HG03095 (cell line): Measurements from ENCODE around the gene MGST3.
"Not testable (repeated sequence)": the region's sequence is repeated elsewhere in the genome, so short reads cannot be mapped to it uniquely, and the experiment has no call there.

Source experiments
- ATAC-seq: cut with Tn5 transposase; IDR thresholded peaks from one replicate; pipeline ENCODE4 v1.9.1; 2021; ENCODE audit warnings: moderate library complexity; ENCODE audit not compliant: unreplicated experiment

The MGST3 gene

DNA sequence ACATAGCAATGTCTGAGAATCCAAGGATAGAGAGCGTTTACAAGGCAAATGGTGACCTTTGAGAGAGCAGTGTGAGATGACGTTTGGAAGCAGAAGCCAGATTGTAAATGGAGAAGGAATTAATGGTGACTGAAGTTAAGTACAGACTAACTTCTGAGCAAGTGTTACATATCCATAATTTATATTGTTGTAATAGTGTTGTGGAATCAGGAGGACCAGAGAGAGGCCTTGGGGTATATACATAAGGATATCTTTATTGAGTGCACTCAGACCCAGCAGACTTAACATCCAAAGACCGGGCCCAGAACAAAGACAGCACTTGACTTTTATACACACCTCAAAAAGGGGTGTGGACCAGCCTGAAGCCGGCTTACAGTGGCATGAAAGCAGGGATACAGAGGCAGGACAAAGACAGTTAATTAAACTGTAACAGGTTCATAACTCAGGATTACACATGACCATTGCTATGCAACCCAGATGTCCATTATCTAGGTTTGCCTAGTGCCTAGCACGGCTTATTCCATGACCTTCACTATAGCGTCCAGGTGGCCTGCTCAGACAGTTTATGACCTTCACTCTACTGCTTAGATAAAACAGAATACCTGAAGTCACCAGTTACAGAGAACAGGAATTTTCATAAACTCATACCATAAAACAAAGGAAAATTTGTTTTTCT, 2.7 kb upstream of the MGST3 start:
- ATAC-seq: no peak

DNA sequence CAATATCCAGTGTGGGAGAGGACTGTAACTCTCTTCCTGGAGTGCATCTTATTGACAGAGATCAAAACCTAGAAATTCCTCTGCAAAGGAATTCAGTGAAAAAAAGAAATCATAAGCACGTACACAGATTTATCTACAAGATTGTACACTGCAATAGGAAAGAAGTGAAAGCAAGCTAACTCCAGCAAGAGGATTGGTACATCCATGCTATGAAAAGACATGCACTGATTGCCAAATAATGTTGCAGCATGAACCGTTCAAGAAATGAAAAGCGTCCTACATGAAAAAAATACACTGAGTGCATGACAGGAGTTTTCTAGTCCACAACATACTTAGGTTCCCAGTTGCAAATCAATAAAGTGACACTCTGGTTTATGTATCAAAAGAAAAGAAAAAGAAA, 1.9 kb upstream of the MGST3 start:
- ATAC-seq: no peak

DNA sequence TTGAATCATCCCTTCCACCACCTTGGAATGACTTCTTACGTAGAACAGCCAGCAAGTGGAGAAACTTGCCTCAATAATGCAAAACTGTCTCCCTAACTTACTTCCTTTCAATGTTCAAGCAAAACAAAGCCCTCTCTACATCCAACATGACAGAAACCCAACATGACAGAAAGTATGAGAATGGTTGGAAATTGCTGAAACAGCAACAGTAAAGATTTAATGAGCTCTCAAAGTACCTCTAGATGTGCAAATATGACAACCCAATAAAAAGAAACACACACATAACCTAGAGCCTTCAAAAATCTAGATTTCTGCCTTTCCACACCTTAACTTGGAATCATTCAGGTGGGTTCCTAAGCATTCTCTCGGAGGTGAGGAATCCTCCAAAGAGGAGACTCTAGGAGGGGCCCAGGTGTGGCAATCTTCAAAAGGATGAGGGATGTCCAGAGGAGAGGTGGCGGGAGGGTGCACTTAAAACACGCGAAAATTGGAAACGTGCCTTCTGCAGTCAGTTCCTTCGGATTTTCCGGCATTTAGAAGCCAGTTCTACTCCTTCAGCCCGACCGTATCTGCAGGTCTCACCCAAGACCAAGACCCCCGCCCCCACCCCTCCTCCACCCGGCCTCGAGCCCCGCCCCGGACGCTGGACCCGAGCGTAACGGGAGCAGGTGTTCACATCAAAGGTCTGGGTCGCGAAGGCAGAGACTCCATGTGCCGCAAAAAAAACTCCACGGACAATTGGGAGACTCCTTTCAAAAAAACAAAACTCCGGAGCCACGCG, 996 bp upstream of the MGST3 start:
- ATAC-seq: no peak

DNA sequence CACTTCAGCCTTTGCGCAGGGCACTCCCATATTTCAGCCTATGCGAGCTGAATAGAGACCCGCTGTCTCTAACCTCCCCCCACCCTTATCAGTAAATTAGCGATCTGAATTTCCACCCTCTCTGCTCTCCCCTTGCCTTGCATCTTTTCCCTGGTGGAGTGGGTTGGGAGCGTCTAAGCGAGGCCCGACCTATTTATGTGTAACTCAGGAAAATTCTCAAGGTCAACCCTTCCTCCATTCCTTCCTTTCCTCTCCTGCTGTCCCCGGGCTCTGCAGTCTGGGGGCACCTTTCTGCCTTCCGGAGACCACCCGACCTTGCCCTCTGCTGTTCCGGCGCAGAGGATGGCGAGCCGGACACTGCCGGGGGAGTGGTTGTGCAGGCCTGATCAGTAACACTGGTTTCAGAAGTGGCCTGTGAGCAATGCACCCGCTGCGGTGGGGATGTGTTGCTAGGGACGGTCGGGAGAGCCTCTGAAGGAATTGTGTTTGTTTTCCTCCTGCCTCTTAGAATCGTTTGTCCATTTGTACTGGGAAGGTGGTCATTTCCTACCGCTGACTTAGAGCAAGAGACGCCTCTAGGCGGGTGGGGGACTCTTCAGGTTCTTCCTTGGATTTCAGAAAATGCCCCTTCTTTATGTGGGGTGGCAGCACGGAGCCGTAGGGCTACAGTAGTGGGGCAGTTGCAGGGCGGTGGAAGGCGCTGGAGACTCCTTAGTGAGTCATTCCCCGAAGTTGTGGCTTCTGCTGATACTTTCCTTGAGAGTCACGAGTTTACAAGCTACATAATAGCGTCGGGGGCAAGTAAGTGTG, 513 bp downstream of the MGST3 start:
- ATAC-seq: peak; percentile 33

- ATAC-seq: no peak
Measured at GRCh38 chr1:165632152-165632469, 1.1 kb downstream of the MGST3 start.

GRCh38 chr1:165632491-165632890, 1.5 kb downstream of the MGST3 start:
- no peak for ATAC-seq

DNA sequence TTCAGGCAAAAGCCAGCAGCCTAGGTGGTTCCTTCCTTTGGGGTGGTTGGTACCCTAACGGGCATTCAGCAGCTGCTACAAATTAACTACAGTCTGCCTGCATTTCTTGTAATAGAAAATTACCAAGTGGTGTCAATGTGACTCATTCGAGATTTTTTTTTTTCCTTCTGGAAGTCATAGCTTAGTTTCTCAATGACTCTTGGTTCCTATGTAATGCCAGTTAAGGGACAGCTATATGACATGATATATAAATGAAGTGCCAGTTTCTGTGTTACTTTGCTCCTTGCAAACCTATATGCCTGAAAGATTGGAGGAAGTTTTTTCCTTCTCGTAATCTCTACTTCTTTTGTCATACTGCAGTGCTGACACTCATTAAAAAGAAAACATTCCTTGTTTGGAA, 2.6 kb downstream of the MGST3 start:
- no peak for ATAC-seq

GRCh38 chr1:165634154-165634921, 3.3 kb downstream of the MGST3 start:
- ATAC-seq: no peak

DNA sequence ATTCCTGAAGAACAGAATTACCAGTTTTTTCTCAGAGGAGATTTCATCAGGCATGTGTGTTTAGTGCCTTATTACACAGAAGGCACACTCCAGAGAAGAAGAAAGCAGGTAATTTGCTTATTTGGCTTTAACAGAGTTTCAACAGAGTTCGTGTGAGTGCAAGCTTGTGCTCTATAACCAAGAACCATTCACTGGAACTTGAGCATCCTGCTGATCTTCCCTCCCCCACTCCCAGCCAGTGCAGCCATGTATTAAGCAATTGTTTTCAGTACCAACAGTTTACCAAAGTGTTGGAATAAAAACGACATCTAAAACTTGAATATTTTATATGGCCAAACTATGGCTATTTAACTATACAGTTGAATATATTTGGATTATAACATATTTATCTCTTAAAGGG, 4.3 kb downstream of the MGST3 start:
- no peak for ATAC-seq

- ATAC-seq: no peak
Measured at GRCh38 chr1:165635823-165636222, 4.8 kb downstream of the MGST3 start.

DNA sequence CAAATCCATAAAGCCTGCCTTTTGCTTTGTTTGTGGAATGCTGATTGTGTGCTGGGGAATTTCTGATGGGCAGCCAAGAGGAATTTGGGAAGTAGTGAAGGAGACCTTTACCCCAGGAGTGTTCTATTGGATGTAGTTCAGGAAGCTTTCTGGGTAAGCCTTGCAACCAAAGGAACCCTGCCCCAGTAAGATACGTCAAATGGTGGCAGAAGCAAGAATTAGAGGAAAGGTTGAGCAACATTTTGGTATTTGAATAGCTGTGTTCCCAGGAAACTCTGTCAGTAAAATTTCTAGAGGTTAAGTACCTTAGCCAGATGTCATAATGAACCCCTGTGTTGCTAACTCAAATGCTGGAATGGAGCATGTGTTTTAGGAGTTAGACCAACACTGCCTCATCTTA, 6.4 kb downstream of the MGST3 start:
- no peak for ATAC-seq

DNA sequence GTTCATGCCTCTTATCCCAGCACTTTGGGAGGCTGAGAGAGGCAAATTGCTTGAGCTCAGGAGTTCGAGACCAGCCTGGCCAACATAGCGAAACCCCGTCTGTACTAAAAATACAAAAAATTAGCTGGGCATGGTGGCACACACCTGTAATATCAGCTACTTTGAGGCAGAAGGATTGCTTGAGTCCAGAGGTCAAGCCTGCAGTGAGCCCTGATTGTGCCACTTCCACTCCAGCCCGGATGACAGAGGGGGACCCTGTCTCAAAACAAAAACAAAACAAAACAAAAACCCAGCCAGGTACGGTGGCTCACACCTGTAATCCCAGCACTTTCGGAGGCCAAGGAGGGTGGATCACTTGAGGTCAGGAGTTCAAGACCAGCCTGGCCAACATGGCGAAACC, 7.2 kb downstream of the MGST3 start:
- not testable (repeated sequence) for ATAC-seq

- ATAC-seq: peak; percentile 39
Measured at GRCh38 chr1:165639821-165640623, 9.0 kb downstream of the MGST3 start.

- ATAC-seq: no peak
Measured at GRCh38 chr1:165641231-165641987, 10.4 kb downstream of the MGST3 start.

DNA sequence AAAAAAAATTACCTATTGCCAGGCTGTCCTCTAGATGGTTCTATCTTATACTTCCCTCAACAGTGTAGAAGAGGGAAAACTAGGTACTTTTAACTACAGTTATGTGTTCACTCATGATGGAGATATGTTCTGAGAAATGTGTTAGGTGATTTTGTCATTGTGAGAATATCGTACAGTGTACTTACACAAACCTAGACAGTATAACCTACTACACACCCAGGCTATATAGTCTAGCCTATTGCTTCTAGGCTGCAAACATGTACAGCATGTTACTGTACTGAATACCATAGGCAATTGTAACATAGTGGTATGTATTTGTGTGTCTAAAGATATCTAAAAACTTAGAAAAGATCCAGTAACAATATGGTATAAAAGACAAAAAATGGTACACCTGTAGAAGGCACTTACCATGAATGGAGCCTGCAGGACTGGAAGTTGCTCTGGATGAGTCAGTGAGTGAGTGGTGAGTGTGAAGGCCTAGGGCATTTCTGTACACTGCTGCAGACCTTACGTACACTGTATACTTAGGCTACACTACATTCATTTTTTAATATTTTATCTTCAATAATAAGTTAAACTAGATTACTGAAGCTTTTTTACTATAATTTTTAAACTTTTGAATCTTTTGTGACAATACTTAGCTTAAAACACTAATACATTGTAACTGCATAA, 13.2 kb downstream of the MGST3 start:
- no peak for ATAC-seq

GRCh38 chr1:165645654-165646366, 14.8 kb downstream of the MGST3 start:
- no peak for ATAC-seq

DNA sequence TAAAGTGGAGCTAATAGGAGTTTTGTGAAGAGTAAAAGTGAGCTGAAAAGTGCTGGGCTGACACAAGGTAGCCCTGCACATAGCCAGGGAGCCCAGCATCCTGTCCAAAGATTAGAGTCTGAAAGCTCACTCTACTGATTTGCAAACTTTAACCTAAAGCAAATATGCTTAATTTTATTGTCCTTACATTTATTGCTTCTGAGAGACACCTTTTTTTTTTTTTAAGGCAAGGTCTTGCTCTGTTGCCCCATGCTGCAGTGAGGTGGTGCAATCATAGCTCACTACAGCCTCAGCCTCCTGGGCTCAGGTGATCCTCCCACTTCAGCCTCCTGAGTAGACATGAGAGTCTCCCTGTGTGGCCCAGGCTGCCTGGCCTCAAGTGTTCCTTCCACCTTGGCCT, 16.5 kb downstream of the MGST3 start:
- no peak for ATAC-seq

DNA sequence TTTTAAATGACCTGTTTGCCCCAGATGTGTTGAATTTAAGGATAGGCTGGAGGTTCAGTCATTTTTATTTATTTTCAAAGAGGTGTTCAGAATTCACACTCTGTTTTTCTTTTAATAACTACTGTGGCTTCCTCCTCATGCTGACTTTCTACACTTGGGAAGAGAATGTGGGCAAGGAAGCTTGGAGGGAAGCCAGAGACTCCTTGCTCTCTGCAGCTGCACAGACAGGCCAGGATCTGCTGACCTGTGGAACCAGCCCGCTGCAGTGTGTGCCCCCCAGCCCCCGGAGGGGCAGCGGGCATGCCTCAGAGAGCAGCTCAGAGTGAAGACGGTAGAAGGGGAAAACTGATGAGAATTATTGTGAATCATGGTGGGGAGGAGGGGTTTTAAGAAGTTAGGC, 16.9 kb downstream of the MGST3 start:
- no peak for ATAC-seq
